Stimulated activated CD8-positive, alpha-beta memory T cell treated with anti-CD3 and anti-CD28 coated beads, Interleukin-12 subunit alpha, Interleukin-12 subunit beta, amount 100 ng/mL, for 24 hours (primary cell): ENCODE results near the gene FLVCR2.
A peak's percentile ranks its signal among the peaks of the same experiment; 100 is the strongest.

ENCODE experiments used
- DNase-seq: peaks from one replicate; pipeline ENCODE4 v3.0.0-alpha.2; 2020; ENCODE audit errors: extremely low read depth

Gene FLVCR2

GRCh38 chr14:75578102-75578785, at the start of gene FLVCR2:
TSS of gene FLVCR2 (plus strand) at chr14:75578620. CDS start at chr14:75578973, 353 bp downstream.
- DNase-seq, result no peak

- no peak for DNase-seq
Observed at GRCh38 chr14:75531256-75531655, 47.2 kb upstream of the FLVCR2 start.

DNA sequence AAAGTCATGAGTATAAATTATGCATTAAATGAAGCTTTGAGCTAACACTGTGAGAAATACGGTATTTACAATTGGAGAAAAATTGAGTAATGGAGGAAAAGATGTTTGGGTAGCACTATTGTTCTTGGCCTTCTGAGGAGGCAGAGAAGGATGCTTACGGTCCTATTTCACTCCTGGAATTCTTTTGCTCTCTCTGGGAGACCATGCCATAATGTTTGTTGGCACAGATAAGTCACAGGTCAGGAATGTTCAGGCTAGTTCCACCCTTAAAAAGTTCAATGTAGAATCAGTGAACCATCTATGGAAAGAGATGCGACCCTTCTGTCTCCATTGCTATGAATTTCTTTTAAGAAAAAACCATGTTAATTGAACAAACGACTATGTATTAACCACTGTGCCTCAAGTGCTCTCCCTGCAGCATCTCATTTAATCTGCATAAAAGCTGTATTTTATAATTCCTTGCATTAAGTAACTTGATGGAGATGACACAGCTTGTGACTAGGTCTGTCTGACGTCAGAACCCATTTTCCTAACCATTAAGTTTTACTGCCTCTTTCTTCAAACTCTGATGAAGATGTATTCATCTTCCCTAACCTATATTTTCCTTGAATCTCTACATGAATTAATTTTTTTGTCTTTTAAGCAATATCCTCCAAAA, 46.6 kb upstream of the FLVCR2 start:
- DNase-seq, result no peak

DNA sequence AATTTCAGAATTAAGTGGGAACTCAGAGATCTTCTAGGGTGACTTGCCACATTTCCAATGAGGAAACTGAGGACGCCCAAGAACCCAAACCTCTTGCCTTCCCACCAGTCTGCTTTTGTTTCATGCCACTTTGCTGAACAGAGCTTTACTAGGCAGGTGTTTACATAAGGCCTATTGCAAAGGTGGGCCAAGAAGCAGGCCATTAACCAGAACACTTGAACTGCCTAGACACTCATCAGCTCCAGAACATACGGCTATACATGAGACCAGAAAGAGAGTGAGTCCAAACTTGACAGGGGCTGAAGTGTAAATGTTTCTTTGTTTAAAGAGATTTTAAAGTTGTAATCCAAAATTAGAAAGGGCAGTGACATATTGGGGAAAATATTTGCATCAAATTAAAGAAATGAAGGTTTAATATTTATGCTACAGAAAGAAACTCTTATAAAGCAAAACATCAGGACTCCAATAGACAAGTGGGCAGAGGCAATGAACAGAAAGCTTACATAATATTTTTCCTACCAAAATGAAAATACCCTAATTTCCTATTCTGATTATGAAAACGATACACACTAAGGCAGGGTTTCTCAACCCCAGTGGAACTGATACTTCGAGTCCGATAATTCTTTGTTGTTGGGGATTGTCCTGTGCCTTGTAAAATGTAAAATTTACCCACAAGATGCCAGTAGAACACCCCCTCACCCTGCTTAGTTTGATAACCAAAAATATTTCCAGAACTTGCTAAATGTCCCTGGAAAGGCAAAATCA, 44.4 kb upstream of the FLVCR2 start:
- no peak for DNase-seq

DNA sequence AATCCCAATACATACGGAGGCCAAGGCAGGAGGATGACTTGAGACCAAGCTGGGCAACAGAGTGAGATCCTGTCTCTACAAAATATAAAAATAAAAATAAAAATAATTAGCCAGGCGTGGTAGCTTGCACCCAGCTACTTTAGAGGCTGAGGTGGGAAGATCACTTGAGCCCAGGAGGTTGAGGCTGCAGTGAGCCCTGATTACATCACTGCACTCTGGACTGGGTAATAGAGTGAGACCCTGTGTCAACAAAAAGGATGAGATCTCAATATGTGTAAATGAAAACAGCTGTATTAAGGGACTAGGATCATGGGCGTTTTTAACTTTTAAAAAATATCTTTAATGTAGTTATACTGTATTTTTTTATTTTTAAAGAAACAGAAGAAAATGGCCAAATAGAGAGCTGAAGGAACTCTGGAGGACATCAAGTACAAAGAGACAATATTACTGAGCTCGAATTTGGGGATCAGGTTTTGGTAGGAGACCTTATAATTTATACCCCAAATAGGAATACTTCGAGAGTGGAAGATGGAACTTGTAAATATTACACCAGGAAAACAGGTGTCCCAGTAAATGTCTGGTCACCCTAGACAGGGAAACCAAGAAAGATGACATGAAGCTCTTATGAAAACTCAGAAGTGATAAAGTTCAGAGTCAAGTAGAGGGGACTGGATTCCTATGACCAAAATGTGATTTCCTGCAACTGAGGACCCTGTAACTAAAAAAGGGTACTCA, 43.1 kb upstream of the FLVCR2 start:
- DNase-seq, result no peak

DNA sequence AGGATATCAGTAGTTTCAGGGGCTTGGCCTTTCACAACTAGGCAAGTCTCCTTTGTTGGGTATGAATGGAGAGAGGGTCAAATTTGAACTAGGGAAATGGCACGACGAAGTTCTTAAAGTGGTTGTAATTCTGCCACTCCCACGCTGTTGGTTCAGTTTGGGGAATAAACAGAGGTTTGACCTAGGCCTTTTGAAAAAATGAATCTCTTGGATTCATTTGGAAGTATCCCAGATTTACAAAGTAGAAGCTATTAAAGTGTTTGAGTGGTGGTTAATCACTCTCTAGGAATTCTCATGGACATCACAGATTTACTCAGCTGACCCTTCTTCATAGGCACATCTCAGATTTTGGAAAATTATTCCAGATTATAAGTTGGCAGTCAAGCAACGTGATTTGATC, 41.3 kb upstream of the FLVCR2 start:
- DNase-seq, result no peak

DNA sequence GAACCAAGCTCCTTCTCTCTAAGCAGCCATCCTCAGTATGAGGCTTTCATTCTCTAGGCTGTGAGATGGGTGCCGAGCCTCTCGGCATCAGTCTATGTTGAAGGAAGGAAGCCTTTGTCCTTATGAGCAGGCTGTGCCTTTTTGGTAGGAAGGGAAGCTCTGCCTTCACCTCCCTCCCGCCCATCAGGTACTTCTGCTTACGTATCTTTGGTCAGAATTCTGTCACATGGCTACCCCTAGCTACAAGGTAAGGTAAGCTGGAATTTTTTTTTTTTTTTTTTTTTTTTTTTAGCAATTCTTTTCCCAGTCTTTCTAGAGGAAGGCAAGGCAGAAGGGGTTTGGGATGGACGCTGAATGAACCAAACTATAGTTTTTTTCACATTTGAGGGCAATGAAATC, 39.3 kb upstream of the FLVCR2 start:
- DNase-seq, result no peak

- no peak for DNase-seq
Observed at GRCh38 chr14:75539561-75540478, 38.6 kb upstream of the FLVCR2 start.

DNA sequence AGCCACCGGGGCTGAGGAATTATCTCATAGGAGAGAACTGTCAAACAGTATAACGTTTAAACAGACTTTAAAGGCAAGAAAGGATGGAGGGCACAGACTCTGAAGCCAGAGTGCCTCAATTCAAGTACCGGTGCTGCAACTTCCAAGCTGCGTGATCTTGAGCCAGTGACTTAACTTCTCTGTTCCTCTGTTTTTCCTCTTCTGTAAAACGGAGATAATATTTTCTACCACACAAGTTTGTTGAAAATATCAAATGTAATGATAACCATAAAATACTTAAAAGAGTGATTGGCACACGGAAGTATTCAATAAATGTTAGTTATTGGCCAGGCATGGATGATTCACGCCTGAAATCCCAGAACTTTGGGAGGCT, 38.0 kb upstream of the FLVCR2 start:
- no peak for DNase-seq

DNA sequence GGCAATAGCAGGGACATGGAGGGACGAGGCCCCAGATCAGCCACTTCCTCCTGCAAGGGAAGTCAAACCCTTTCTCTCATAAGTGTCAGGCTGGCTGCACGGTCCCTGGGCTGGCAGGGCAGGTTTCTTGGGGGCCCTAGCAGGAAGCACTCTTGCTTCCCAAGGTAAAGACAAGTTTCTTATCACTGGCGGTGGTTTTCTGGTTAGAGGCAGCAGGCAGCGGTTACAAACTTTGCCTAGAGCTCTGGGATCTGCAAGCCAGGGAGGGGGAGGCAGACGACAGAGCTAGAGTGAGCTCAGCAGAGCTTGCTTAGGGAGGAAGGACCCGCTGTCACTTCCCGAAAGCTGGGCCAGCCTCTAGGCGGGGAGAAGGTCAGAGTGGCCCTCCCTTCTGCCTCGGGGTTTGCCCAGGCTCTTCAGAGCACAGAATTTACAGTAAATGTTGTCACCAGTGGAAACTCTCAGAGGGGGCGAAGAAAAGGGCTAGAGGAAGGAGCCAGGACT, 35.8 kb upstream of the FLVCR2 start:
- DNase-seq, result peak; percentile 55

- no peak for DNase-seq
Observed at GRCh38 chr14:75543253-75543652, 35.2 kb upstream of the FLVCR2 start.

DNA sequence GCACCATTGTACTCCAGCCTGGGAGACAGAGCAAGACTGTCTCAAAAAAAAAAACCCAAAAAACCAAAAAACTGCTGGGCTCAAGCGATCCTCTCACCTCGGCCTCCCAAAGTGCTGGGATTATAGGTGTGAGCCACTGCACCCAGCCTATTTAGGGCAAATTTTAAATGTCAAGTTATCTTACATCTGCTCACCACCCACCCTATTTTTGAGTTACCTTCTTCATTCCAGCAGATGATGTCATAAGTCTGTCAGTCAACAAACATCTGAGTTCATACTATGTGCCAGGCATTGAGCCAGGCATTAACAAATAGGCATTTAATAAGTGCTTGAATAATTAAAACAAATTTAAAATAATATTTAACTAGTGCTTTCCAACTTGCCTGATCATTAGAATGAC, 34.6 kb upstream of the FLVCR2 start:
- no peak for DNase-seq

DNA sequence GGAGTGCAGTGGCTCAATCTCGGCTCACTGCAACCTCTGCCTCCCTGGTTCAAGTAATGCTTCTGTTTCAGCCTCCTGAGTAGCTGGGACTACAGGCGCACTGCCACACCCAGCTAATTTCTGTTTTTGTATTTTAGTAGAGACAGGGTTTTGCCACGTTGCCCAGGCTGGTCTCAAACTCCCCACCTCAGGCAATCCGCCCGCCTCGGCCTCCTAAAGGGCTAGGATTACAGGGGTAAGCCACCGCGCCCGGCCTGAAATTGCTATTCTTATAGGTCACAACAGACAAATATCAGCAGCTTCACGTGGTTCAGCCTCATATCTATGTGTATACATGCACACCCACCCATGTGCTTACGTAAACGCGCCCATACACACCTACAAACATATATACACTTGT, 32.5 kb upstream of the FLVCR2 start:
- DNase-seq, result no peak

GRCh38 chr14:75547552-75548250, 30.7 kb upstream of the FLVCR2 start:
- no peak for DNase-seq

- no peak for DNase-seq
Observed at GRCh38 chr14:75548544-75548943, 29.9 kb upstream of the FLVCR2 start.

GRCh38 chr14:75549169-75549568, 29.3 kb upstream of the FLVCR2 start:
- DNase-seq, result no peak

DNA sequence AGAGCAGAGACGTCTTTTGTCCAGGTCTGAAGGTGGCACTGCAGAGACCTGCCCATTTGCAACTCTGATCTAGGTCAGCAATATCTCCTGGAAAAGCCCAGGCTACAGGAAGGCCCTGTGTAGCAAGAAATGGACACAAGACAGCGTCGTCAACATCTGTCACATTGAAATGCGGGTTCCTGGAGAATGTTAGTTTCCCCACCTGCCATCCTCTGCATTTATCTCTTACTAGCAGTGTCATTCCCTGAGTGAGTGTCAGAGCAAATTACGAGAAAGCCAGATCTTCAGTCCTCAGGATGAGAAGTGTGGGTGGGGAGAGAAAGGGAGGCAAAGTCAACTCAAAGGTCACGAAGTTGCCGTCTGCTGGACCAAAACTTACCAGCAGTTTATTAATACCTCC, 27.4 kb upstream of the FLVCR2 start:
- no peak for DNase-seq

GRCh38 chr14:75553157-75553556, 25.3 kb upstream of the FLVCR2 start:
- DNase-seq, result no peak

DNA sequence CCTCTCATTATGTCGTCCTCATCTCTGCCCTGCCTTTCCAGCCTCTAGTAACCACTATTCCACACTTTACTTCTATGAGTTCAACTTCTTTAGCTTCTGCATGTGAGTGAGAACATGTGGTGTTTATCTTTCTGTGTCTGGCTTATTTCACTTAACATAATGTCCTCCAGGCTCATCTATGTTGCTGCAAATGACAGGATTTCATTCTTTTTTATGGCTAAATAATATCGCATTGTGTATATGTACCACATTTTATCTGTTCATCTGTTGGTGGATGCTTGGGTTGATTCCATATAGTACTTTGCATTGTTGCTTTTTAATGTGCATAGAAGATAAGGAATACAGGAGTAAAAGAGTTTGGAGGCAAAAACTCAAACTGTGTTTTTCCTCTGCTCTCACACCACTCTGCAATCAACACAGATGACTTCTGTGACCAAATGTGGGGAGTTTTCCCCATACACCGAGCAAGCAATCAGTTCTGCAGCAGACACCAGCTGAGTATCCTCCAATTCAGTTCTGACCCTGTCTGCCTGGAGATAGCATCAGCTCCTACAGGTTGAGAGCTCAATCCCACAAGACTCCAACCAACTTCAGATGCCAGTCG, 24.6 kb upstream of the FLVCR2 start:
- DNase-seq, result no peak

- DNase-seq, result no peak
Observed at GRCh38 chr14:75554482-75554881, 23.9 kb upstream of the FLVCR2 start.
